ENCODE measurements around the gene BTNL3. TPM values are rescaled to one million over a fixed set of nuclear protein-coding genes. Genes with fewer than 3 reads are reported as not detected.

BTNL3 gene
- total and polyA plus RNA-seq, 9 of the 15 experiments (the other 6 are each of a cell fraction or from before 2014, with no cell fraction given) = 0.03 to 0.44 (median 0.04) TPM; not detected in 4

DNA sequence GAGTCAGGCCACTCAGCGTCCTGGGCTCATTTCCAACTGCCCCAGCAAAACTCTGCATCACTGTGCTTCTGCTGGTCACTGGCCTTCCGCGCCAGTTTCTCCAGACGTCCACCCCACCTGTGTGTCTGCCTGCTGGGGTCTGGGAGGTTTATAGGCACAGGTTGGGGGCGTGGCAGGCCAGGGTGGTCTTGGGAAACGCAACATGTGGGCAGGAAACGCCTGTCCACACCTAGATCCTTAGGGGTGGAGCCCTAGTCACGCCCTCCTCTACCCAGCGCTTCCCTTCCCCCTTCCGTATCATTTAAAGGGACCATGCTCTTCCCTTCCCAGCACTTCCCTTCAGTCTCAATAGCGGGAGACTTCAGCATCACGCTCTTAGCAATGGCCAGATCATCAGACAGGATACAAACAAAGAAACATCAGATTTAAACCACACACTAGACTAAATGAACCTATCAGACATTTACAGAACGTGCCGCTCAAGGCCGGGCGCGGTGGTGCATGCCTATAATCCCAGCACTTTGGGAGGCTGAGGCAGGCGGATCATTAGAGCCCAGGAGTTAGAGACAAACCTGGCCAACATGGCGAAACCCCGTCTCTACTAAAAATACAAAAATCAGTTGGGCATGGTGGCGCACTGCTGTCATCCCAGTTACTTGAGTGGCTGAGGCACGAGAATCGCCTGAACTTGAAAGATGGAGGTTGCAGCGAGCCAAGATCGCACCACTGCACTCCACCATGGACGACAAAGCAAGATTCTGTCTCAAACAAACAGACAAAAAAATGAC, 39.6 kb downstream of the BTNL3 start (continued):
- TF ChIP-seq, protein P1, sequence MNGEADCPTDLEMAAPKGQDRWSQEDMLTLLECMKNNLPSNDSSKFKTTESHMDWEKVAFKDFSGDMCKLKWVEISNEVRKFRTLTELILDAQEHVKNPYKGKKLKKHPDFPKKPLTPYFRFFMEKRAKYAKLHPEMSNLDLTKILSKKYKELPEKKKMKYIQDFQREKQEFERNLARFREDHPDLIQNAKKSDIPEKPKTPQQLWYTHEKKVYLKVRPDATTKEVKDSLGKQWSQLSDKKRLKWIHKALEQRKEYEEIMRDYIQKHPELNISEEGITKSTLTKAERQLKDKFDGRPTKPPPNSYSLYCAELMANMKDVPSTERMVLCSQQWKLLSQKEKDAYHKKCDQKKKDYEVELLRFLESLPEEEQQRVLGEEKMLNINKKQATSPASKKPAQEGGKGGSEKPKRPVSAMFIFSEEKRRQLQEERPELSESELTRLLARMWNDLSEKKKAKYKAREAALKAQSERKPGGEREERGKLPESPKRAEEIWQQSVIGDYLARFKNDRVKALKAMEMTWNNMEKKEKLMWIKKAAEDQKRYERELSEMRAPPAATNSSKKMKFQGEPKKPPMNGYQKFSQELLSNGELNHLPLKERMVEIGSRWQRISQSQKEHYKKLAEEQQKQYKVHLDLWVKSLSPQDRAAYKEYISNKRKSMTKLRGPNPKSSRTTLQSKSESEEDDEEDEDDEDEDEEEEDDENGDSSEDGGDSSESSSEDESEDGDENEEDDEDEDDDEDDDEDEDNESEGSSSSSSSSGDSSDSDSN (IDR thresholded peaks at IDR 0.05; ENCODE audit: borderline replicate concordance in 1 of 2, low read depth in 2 of 2, low read length in 2 of 2) = no peak
- no peak for TF ChIP-seq ADNP (tag; IDR thresholded peaks at IDR 0.05)
- TF ChIP-seq SMAD1 (IDR thresholded peaks at IDR 0.05; ENCODE audit: low read depth, low read length, partially characterized antibody) = peak; percentile 76
- TF ChIP-seq KLF1 (tag; IDR thresholded peaks at IDR 0.05) = no peak
- no peak for TF ChIP-seq FIP1L1 (IDR thresholded peaks at IDR 0.05; ENCODE audit: low read depth, low read length, poor library complexity, severe bottlenecking)
- peak; percentile 66 for TF ChIP-seq DPF2 (IDR thresholded peaks at IDR 0.05)
- TF ChIP-seq ZBED1 (IDR thresholded peaks at IDR 0.05) = peak; percentile 88
- TF ChIP-seq, protein P2, sequence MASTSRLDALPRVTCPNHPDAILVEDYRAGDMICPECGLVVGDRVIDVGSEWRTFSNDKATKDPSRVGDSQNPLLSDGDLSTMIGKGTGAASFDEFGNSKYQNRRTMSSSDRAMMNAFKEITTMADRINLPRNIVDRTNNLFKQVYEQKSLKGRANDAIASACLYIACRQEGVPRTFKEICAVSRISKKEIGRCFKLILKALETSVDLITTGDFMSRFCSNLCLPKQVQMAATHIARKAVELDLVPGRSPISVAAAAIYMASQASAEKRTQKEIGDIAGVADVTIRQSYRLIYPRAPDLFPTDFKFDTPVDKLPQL (IDR thresholded peaks at IDR 0.05; ENCODE audit: extremely low read depth, insufficient read length) = peak; percentile 39
- TF ChIP-seq, protein P3, sequence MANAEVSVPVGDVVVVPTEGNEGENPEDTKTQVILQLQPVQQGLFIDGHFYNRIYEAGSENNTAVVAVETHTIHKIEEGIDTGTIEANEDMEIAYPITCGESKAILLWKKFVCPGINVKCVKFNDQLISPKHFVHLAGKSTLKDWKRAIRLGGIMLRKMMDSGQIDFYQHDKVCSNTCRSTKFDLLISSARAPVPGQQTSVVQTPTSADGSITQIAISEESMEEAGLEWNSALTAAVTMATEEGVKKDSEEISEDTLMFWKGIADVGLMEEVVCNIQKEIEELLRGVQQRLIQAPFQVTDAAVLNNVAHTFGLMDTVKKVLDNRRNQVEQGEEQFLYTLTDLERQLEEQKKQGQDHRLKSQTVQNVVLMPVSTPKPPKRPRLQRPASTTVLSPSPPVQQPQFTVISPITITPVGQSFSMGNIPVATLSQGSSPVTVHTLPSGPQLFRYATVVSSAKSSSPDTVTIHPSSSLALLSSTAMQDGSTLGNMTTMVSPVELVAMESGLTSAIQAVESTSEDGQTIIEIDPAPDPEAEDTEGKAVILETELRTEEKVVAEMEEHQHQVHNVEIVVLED (CRISPR knock-in tag; IDR thresholded peaks at IDR 0.05) = no peak
- TF ChIP-seq NCOA1 (IDR thresholded peaks at IDR 0.05; ENCODE audit: low read depth) = peak; percentile 63; the same call in 1 of the 2 replicates
- TF ChIP-seq ZNF551 (CRISPR knock-in tag; IDR thresholded peaks at IDR 0.05) = no peak
- peak in 1 of 2 experiments; percentile 57; a peak in 3 of 4 replicates for TF ChIP-seq ARNT (IDR thresholded peaks at IDR 0.05)
- TF ChIP-seq CXXC5 (CRISPR knock-in tag; IDR thresholded peaks at IDR 0.05) = peak; percentile 53
- TF ChIP-seq ZNF174 (CRISPR knock-in tag; IDR thresholded peaks at IDR 0.05) = no peak
- TF ChIP-seq SRSF9 (IDR thresholded peaks at IDR 0.05; ENCODE audit: borderline replicate concordance, low read depth, low read length) = no peak
- TF ChIP-seq ETS2 (tag; IDR thresholded peaks at IDR 0.05; ENCODE audit: borderline replicate concordance, poor library complexity, severe bottlenecking) = no peak
- TF ChIP-seq SP1 (CRISPR knock-in tag; IDR thresholded peaks at IDR 0.05) = peak; percentile 91
- peak; percentile 52 for TF ChIP-seq L3MBTL2 (IDR thresholded peaks at IDR 0.05)
- peak; percentile 45; the same call in 1 of the 2 replicates for TF ChIP-seq ZNF436 (CRISPR knock-in tag; IDR thresholded peaks at IDR 0.05)
- TF ChIP-seq SMC3 (conservative IDR thresholded peaks at IDR 0.05; ENCODE audit: insufficient read depth, low read depth, low read length) = no peak
- peak; percentile 94 for TF ChIP-seq MXI1 (IDR thresholded peaks at IDR 0.05; ENCODE audit: low read depth, low read length)
- TF ChIP-seq, protein P4, sequence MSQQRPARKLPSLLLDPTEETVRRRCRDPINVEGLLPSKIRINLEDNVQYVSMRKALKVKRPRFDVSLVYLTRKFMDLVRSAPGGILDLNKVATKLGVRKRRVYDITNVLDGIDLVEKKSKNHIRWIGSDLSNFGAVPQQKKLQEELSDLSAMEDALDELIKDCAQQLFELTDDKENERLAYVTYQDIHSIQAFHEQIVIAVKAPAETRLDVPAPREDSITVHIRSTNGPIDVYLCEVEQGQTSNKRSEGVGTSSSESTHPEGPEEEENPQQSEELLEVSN (IDR thresholded peaks at IDR 0.05; ENCODE audit: borderline replicate concordance in 1 of 2, extremely low read depth in 1 of 2, insufficient read depth in 1 of 2, insufficient read length in 1 of 2, low read depth in 1 of 2, low read length in 1 of 2, poor library complexity in 1 of 2, severe bottlenecking in 1 of 2) = peak in 1 of 2 experiments; percentile 36
